ENCODE measurements around the gene TIMM23. TPM values are rescaled to one million over a fixed set of nuclear protein-coding genes. Genes with fewer than 3 reads are reported as not detected.

TIMM23 gene
- total RNA-seq, 2 experiments from 2014 or later = 72.6 to 79.5 TPM

GRCh38 chr10:46014683-46015405 lies 42.6 kb downstream of the TIMM23 start:
- peak overlapping the region; percentile 75 for H3K27ac Mint-ChIP-seq
- peaks cover 38% of the 10 kb centered on the region for H3K36me3 Mint-ChIP-seq (ENCODE audit: low read depth)

GRCh38 chr10:46016190-46016589 lies 43.9 kb downstream of the TIMM23 start:
- ChIA-PET POLR2A (no interaction called here), CTCF (interaction anchor here (7.1 kb wide), 1 partner anchor 12 kb away, joined by 52 read pairs; the partner anchor contains the start of gene NCOA4)
- peaks cover 51% of the 10 kb centered on the region for H3K4me1 Mint-ChIP-seq
- intact Hi-C loops (cut with DNase I, micrococcal nuclease) = no loop called here
- no peak overlapping the region for H3K4me3 Mint-ChIP-seq
- H3K27me3 Mint-ChIP-seq = no peaks in the 10 kb centered on the region
- no peak overlapping the region for H3K27ac Mint-ChIP-seq
- no peak for DNase-seq
- H3K36me3 Mint-ChIP-seq (ENCODE audit: low read depth) = peaks cover 29% of the 10 kb centered on the region
- ATAC-seq = no peak
- no peaks in the 10 kb centered on the region for H3K9me3 Mint-ChIP-seq (ENCODE audit: low read depth)

More at GRCh38 chr10:46014683-46015405, 42.6 kb downstream of the TIMM23 start:
- intact Hi-C loops (cut with DNase I, micrococcal nuclease) = no loop called here
- ATAC-seq (no peak), DNase-seq (no peak)
- Mint-ChIP-seq H3K4me3 (no peak overlapping the region), H3K9me3 (ENCODE audit: low read depth) (no peaks in the 10 kb centered on the region), H3K4me1 (peaks cover 37% of the 10 kb centered on the region), H3K27me3 (no peaks in the 10 kb centered on the region)
- POLR2A ChIA-PET = interaction anchor here (0.6 kb wide), 1 partner anchor 9 kb away, joined by 4 read pairs; no protein-coding TSS in a partner anchor
- CTCF ChIA-PET = interaction anchor here (7.1 kb wide), 1 partner anchor 13 kb away, joined by 52 read pairs; the partner anchor contains the start of gene NCOA4

GRCh38 chr10:46016811-46017210 lies 44.5 kb downstream of the TIMM23 start:
- H3K4me1 Mint-ChIP-seq = peaks cover 56% of the 10 kb centered on the region
- POLR2A ChIA-PET = no interaction called here
- peak overlapping the region; percentile 31 for H3K27ac Mint-ChIP-seq

GRCh38 chr10:46017733-46018132 lies 45.4 kb downstream of the TIMM23 start:
- no peaks in the 10 kb centered on the region for H3K9me3 Mint-ChIP-seq (ENCODE audit: low read depth)
- no peak overlapping the region for H3K4me3 Mint-ChIP-seq
- no peaks in the 10 kb centered on the region for H3K27me3 Mint-ChIP-seq
- peaks cover 65% of the 10 kb centered on the region for H3K4me1 Mint-ChIP-seq
- no peak for DNase-seq
- peaks cover 27% of the 10 kb centered on the region for H3K36me3 Mint-ChIP-seq (ENCODE audit: low read depth)
- POLR2A ChIA-PET = no interaction called here
- CTCF ChIA-PET = interaction anchor here (1.0 to 7.1 kb wide), 5 partner anchors 10 to 216 kb away, joined by 3 to 52 read pairs (median 3); partner anchors contain the start of gene NCOA4
- intact Hi-C loops (cut with DNase I, micrococcal nuclease) = no loop called here
- H3K27ac Mint-ChIP-seq = peak overlapping the region; percentile 10
- peak; percentile 37 for ATAC-seq

More at GRCh38 chr10:46016811-46017210, 44.5 kb downstream of the TIMM23 start:
- DNase-seq (no peak), ATAC-seq (no peak)
- H3K27me3 Mint-ChIP-seq = no peaks in the 10 kb centered on the region
- CTCF ChIA-PET = interaction anchor here (0.7 to 7.1 kb wide), 4 partner anchors 11 to 216 kb away, joined by 3 to 52 read pairs (median 3); partner anchors contain the start of gene NCOA4
- H3K36me3 Mint-ChIP-seq (ENCODE audit: low read depth) = peaks cover 27% of the 10 kb centered on the region
- intact Hi-C loops (cut with DNase I, micrococcal nuclease) = no loop called here
- H3K9me3 Mint-ChIP-seq (ENCODE audit: low read depth) = no peaks in the 10 kb centered on the region
- H3K4me3 Mint-ChIP-seq = no peak overlapping the region

GRCh38 chr10:46018453-46019176 lies 46.3 kb downstream of the TIMM23 start:
- no peaks in the 10 kb centered on the region for H3K27me3 Mint-ChIP-seq
- intact Hi-C loops (cut with DNase I, micrococcal nuclease) = no loop called here
- ChIA-PET CTCF (interaction anchor here (1.0 to 7.1 kb wide), 2 partner anchors 9 to 16 kb away, joined by 4 to 52 read pairs; partner anchors contain the start of gene NCOA4), POLR2A (no interaction called here)
- peaks cover 25% of the 10 kb centered on the region for H3K36me3 Mint-ChIP-seq (ENCODE audit: low read depth)
- H3K27ac Mint-ChIP-seq = peak overlapping the region; percentile 79
- no peak overlapping the region for H3K4me3 Mint-ChIP-seq
- no peaks in the 10 kb centered on the region for H3K9me3 Mint-ChIP-seq (ENCODE audit: low read depth)
- DNase-seq (no peak), ATAC-seq (no peak)
- H3K4me1 Mint-ChIP-seq = peaks cover 69% of the 10 kb centered on the region

GRCh38 chr10:46019177-46019528 lies 46.9 kb downstream of the TIMM23 start:
- Mint-ChIP-seq H3K36me3 (ENCODE audit: low read depth) (peaks cover 23% of the 10 kb centered on the region), H3K4me1 (peaks cover 74% of the 10 kb centered on the region), H3K27me3 (no peaks in the 10 kb centered on the region), H3K27ac (peak overlapping the region; percentile 16), H3K9me3 (ENCODE audit: low read depth) (no peaks in the 10 kb centered on the region), H3K4me3 (no peak overlapping the region)
- POLR2A ChIA-PET = no interaction called here
- intact Hi-C loops (cut with DNase I, micrococcal nuclease) = no loop called here
- no peak for DNase-seq
- ATAC-seq = no peak
- CTCF ChIA-PET = interaction anchor here (7.1 kb wide), 1 partner anchor 9 kb away, joined by 52 read pairs; the partner anchor contains the start of gene NCOA4

- Mint-ChIP-seq H3K4me3 (no peak overlapping the region), H3K36me3 (ENCODE audit: low read depth) (peaks cover 17% of the 10 kb centered on the region), H3K9me3 (ENCODE audit: low read depth) (no peaks in the 10 kb centered on the region), H3K27ac (peak overlapping the region; percentile 16), H3K4me1 (peaks cover 79% of the 10 kb centered on the region), H3K27me3 (no peaks in the 10 kb centered on the region)
- intact Hi-C loops (cut with DNase I, micrococcal nuclease) = loop anchor here in 1 of 2 experiments (5.0 kb wide), 1 partner anchor 263 kb away; no protein-coding TSS in a partner anchor
- CTCF ChIA-PET = interaction anchor here (0.6 to 7.1 kb wide), 3 partner anchors 8 to 431 kb away, joined by 3 to 52 read pairs (median 3); partner anchors contain the start of gene NCOA4
- ATAC-seq (peak; percentile 4), DNase-seq (peak; percentile 28)
- POLR2A ChIA-PET = no interaction called here
These were observed 47.5 kb downstream of the TIMM23 start for GRCh38 chr10:46019569-46020343.

GRCh38 chr10:46020344-46020657 lies 48.0 kb downstream of the TIMM23 start:
- H3K36me3 Mint-ChIP-seq (ENCODE audit: low read depth) = peaks cover 14% of the 10 kb centered on the region
- no peaks in the 10 kb centered on the region for H3K27me3 Mint-ChIP-seq
- ChIA-PET CTCF (interaction anchor here (0.8 to 7.1 kb wide), 2 partner anchors 8 to 10 kb away, joined by 3 to 52 read pairs; partner anchors contain the start of gene NCOA4), POLR2A (no interaction called here)
- intact Hi-C loops (cut with DNase I, micrococcal nuclease) = loop anchor here in 1 of 2 experiments (5.0 kb wide), 1 partner anchor 262 kb away; no protein-coding TSS in a partner anchor
- DNase-seq (no peak), ATAC-seq (no peak)
- H3K4me1 Mint-ChIP-seq = peaks cover 82% of the 10 kb centered on the region
- H3K4me3 Mint-ChIP-seq = no peak overlapping the region
- no peak overlapping the region for H3K27ac Mint-ChIP-seq
- H3K9me3 Mint-ChIP-seq (ENCODE audit: low read depth) = no peaks in the 10 kb centered on the region

GRCh38 chr10:46022978-46023702 lies 50.9 kb downstream of the TIMM23 start:
- peak; percentile 91 for ATAC-seq
- POLR2A ChIA-PET = interaction anchor here (0.5 kb wide), 1 partner anchor 9 kb away, joined by 4 read pairs; no protein-coding TSS in a partner anchor
- Mint-ChIP-seq H3K27ac (peak overlapping the region; percentile 75), H3K9me3 (ENCODE audit: low read depth) (no peaks in the 10 kb centered on the region), H3K4me3 (peak overlapping the region; percentile 79), H3K27me3 (no peaks in the 10 kb centered on the region), H3K4me1 (peaks cover 93% of the 10 kb centered on the region), H3K36me3 (ENCODE audit: low read depth) (peaks cover 8% of the 10 kb centered on the region)
- intact Hi-C loops (cut with DNase I, micrococcal nuclease) = loop anchor here in 1 of 2 experiments (5.0 kb wide), 1 partner anchor 259 kb away; no protein-coding TSS in a partner anchor
- peak; percentile 91 for DNase-seq
- CTCF ChIA-PET = interaction anchor here (0.6 to 1.2 kb wide), 4 partner anchors 9 to 1180 kb away, joined by 3 to 4 read pairs (median 3); no protein-coding TSS in a partner anchor

- peaks cover 89% of the 10 kb centered on the region for H3K4me1 Mint-ChIP-seq
- no peaks in the 10 kb centered on the region for H3K27me3 Mint-ChIP-seq
- ChIA-PET POLR2A (no interaction called here), CTCF (no interaction called here)
- ATAC-seq (no peak), DNase-seq (no peak)
- intact Hi-C loops (cut with DNase I, micrococcal nuclease) = loop anchor here (5.0 kb wide), 2 partner anchors 43 to 257 kb away; no protein-coding TSS in a partner anchor
- H3K9me3 Mint-ChIP-seq (ENCODE audit: low read depth) = no peaks in the 10 kb centered on the region
- H3K36me3 Mint-ChIP-seq (ENCODE audit: low read depth) = peaks cover 8% of the 10 kb centered on the region
- H3K4me3 Mint-ChIP-seq = no peak overlapping the region
- H3K27ac Mint-ChIP-seq = no peak overlapping the region
These were observed 52.7 kb downstream of the TIMM23 start for GRCh38 chr10:46024948-46025347.

Measured in activated CD4-positive, alpha-beta T cell treated with anti-CD3 and anti-CD28 coated beads for 36 hours (primary cell).